CD4-positive, alpha-beta T cell treated with Interleukin-6 at 100 ng/mL for 8 hours (primary cell): ENCODE results near the gene RPS16.

Source experiments
- DNase-seq: peaks from one replicate; pipeline ENCODE4 v3.0.0-alpha.2; 2020; ENCODE audit warnings: mixed read lengths, low spot score

The RPS16 gene

DNA sequence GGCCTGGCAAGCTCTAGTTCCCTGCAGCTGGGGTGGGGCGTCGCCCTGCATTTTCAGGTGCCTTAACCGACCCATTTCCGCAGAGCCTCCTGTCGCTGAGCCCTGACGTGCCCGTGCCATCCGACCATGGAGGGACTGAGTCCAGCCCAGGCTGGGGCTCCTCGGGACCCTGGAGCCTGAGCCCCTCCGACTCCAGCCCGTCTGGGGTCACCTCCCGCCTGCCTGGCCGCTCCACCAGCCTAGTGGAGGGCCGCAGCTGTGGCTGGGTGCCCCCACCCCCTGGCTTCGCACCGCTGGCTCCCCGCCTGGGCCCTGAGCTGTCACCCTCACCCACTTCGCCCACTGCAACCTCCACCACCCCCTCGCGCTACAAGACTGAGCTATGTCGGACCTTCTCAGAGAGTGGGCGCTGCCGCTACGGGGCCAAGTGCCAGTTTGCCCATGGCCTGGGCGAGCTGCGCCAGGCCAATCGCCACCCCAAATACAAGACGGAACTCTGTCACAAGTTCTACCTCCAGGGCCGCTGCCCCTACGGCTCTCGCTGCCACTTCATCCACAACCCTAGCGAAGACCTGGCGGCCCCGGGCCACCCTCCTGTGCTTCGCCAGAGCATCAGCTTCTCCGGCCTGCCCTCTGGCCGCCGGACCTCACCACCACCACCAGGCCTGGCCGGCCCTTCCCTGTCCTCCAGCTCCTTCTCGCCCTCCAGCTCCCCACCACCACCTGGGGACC lies 27.9 kb downstream of the RPS16 start:
- peak; percentile 82 for DNase-seq

DNA sequence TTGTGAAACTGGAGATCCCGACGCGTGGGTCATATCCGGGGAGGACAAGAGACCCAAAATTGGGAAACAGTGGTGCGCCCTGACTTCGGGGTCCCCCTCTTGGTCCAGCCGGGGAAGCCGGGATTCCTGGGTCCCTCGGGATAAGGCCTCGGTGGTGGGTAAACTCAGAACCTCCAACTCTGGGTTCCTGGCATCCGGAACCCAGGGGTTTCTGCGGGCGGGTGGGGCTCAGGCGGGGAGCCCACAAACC lies 28.4 kb downstream of the RPS16 start:
- no peak for DNase-seq

DNA sequence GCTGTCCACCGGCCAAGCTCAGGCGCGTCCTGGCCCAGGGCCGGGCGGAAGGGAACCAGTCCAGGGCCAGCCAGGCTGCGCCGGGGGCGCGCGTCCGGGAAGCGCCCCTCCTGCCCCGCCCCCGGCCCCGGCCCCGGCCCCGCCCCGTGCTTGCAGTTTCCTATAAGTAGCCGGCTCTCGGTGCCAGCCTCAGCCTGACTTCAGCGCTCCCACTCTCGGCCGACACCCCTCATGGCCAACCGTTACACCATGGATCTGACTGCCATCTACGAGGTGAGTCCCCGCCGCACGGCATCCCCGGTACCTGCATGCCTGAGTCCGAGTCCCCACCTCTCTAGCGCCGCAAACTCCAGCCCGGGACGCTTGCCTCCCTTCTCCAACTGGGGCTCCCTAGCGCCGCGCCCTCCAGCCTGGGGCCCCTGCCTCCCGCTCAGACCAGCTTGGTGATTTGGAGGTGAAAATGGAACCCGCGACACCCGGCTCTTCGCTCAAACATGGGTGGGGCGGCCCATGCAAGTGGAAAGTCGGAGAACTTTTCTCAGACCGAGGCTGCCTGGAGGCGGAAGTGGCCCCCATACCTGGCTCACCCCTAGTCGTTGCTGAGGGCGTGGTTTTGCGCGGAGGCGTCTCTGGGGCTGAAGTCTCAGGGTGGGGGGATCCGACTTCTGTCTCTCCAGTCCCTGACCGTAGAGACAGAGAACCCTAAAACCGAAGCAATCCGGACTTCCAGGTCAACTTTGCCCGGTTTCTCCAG lies 28.9 kb downstream of the RPS16 start, which contains the start of gene ZFP36:
Gene ZFP36 (plus strand): TSS at position 192 of the 754 bp plus-strand sequence. CDS start 58 bp downstream, at position 250.
- peak; percentile 91 for DNase-seq

DNA sequence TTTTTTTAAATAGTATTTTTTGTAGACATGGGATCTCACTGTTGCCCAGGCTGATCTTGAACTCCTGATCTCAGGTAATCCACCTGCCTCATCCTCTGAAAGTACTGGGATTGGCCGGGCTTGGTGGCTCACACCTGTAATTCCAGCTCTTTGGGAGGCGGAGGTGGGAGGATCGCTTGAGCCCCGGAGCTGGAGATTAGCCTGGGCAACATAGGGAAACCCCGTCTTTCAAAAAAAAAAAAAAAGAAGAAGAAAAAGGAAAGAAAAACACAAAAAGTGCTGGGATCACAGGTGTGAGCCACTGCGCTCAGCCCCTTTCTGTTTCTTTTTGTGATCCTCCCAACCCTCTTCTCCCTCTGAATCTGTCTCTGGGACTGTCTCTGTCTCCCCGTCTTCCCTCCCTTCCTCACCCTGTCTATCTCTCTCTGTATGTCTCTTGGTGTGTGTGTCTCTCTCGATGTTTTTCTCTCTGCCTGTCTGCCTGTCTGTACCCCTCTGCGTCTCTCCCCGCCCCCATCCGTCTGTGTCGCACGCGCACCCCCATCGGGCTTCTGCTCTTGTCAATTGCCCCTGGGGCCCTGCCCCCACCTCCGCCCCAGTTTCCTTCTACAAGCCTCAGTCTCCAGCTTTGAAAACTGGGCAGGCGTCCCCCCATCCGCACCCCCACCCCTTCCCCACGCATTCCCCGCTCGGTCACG lies 29.6 kb downstream of the RPS16 start:
- DNase-seq: peak; percentile 95

DNA sequence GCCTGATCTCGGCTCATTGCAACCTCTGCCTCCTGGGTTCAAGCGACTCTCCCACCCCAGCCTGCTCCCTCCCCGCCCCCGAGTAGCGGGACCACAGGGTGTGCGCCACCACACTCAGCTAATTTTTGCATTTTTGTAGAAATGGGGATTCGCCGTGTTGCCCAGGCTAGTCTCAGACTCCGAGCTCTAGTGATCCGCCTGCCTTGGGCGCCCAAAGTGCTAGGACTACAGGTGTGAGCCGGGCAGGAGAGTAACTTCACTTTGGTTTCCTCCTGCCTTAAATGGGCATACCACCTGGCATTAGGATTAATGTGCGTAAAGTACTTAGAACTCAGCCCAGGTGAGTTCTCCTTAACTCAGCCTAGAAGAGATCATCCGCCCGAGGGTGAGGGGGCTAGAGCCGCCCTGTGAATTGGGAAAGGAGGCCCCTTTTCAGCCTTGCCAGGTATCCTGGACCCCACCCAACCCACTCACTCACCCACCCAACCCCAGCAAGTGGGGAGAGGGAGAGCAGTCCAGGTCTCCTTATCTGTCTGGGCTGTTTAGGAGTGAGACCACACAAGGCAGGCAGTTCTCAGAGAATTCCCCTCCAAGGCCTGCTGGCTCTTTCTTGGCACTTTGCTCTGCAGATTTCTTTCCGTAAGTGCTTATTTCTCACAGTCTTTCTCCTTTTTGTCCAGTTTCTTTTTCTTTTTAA lies 30.3 kb downstream of the RPS16 start:
- no peak for DNase-seq

DNA sequence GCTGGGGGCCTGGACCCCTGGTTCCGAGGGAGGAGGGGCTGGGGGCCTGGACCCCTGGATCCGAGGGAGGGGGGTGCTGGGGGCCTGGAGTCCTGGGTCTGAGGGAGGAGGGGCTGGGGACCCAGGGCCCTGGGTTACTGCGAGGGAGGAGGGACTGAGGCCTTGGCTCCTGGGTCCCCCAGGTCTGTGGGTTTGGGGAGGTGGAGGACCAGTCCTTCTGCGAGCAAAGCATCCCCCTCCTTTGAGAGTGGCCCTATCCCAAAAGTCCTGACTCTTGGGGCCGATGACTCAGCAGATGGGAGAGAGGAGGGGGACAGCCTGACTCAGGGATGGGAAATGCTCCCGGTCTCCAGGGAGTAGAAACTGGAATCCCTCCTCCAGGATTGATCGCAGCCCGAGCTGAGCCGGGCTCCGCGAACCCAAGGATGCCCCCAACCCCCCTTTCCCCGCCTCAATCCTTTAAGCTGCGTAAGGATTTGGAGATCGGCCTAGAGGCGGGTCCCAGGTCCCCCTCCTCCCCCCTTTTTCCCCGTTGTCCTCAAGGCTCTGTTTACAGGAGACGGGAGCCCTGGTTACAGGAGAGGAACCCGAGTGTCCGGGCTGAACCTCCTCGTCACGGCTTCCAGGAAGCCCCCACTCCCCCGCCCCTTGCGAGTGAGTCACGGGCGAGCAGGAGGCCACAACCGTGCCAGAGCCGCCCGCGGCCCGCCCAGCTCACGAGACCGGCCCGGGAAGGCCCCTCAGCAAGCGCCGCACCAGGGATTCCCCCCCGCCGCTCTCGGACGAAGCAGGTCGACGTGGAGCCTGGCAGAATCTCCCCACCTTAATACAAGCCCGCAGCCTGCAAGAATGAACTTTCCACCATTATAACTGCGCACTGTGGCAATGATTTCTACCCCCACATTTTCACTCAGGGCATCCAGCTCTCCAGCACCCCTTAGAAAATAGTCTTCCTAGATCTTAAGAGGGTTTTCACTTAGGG lies 32.1 kb downstream of the RPS16 start:
- peak; percentile 94 for DNase-seq

DNA sequence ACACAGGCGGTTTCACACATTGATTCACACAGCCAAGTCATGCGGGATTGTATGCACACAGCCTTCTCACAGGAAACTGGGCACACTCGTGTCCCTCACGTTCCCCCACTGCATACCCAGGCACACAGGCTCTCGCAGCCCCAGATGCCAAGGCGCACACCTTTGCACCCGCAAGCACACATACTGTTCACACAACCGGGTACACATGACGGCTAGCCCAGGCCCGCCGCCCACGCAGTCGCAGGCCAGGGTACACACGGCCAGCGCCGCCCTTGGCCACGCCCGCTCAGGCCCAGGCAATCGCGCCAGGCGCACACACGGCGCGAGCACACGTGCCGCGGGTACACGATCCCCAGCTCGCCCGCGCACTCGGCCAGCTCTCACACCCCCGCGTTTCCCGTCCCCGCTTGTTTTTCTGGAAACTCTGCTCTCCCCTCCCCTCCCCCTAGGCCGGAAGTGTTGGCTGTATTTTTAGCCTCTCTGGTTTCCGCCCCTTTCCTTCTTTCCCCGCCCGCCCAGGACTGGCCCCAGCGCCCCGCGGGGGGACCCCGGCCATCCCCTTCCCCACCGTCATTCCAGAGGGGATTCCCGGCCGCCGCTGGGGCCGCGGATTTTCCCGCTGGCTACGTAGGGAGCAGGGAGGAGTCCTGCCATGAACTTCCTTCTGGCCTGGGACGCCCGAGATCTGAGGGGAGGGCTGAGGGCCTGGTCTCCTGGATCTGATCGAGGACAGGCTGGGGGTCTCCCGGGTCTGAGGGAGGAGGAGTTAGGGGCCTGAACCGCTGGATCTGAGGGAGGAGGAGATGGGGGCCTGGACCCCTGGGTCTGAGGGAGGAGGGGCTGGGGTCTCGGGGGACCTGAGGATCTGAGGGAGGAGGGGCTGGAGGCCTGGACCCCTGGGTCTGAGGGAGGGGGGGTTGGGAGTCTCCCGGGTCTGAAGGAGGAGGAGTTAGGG lies 33.1 kb downstream of the RPS16 start:
- peak; percentile 87 for DNase-seq

DNA sequence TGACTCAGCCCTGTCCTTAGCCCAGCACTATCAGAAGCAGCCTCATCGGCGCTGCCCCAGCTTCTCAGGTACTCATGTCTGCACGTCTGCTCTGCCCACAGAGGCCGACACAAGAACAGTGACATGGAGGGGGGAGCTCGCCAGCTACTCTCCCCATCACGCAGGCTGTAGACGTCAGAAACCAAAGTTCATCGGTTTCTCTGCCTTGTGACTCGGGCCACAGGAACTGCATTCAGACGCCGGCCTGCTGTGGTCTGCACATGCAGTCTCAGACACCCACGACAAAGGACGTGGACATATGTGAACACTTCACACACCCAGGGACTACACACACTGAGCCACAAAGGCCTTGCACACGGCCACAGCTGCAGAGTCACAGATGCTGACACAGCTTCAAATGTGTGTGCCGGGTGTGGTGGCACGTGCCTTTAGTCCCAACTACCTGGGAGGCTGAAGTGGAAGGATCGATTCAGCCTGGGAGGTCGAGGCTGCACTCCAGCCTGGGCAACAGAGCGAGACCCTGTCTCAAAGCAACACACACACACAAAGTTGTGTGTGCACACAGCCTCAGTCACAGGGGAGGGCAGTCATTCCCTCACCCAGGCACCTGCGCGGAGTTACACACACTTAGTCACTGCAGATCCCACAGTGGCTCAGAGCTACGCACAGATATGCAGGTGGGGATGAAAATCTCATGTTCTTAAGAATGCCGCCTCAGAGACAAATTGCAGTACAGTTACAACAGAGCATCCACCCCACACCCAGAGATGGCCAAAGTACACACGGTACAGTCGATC lies 34.0 kb downstream of the RPS16 start:
- peak; percentile 86 for DNase-seq

DNA sequence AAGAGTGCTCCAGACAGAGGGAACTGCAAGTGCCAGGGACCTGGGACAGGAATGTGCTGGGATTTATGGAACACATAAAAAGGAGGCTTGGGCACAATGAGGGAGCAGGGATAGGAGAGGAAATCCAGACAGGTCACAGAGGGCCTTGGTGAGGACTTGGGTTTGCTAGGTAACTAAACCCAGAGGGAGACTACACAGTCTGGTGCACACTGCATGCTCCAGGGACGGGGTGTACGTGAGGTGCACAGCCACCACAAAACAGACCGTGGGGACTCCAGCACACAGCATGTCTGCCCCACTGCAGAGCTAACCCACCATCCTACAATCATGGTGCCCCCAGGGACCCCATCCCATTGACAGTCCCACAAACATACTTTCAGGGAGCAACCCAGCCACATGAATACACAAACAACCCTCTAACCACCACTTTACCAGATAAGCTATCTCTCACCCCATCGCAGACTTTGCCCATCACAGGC lies 34.6 kb downstream of the RPS16 start:
- no peak for DNase-seq

DNA sequence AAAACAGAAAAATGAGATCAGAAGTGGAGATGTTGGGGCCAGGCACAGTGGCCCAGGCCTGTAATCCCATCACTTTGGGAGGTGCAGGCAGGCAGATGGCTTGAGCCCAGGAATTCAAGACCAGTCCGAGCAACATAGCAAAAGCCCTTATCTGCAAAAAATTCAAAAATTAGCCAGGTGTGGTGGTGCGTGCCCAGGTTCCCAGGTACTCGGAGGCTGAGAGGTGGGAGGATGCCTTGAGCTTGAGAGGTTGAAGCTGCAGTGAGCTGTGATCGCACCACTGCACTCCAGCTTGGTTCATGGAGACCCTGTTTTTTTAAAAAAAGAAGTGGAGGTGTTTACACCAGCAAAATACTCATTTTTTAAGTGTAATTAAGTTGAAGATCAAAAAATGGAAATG lies 35.7 kb downstream of the RPS16 start:
- no peak for DNase-seq

DNA sequence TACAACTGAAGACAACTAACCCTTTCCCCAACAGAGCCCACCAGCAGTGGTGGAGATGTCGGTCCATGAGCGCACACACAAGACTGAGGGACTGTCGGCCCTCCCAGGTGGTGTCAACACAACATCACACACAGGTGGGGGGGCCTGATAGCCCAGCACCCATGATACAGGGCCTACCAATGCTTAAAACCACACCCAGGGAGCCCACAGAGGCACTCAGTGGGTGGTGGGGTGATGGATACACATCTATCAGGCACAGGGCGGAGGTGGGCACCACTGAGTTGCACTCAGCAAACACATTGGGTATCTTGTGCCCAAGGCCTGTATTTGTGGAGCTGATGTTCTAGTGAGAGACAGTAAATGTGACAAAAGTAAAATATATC lies 36.1 kb downstream of the RPS16 start:
- no peak for DNase-seq

DNA sequence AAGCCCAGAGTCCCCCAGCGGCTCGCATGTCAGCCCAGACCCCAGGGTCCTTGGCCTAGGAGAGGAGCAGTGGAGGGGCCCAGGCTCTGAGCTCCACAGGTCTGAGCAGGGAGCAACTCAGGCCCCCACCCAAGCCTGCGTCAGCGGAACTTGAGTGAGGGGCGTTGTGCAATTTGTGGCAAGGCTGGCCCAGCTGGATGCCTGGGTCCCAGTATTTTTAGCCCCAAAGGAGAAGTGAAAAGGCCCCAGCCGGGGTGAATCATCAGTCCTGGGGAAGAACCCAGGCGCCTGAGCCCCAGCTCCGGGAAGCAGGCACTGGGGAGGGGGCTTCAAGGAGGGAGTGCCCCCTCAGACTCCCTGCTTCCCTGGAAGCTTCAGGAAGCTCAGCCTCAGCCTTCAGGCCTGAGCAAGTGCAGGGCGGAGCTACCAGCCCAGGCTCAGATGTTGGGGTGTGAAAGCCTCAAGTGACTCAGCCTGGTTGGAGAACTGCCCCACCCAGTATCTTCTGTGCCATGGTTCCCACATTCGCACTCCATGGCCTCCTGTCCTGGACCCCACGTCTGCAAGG lies 37.4 kb downstream of the RPS16 start:
- peak; percentile 61 for DNase-seq

DNA sequence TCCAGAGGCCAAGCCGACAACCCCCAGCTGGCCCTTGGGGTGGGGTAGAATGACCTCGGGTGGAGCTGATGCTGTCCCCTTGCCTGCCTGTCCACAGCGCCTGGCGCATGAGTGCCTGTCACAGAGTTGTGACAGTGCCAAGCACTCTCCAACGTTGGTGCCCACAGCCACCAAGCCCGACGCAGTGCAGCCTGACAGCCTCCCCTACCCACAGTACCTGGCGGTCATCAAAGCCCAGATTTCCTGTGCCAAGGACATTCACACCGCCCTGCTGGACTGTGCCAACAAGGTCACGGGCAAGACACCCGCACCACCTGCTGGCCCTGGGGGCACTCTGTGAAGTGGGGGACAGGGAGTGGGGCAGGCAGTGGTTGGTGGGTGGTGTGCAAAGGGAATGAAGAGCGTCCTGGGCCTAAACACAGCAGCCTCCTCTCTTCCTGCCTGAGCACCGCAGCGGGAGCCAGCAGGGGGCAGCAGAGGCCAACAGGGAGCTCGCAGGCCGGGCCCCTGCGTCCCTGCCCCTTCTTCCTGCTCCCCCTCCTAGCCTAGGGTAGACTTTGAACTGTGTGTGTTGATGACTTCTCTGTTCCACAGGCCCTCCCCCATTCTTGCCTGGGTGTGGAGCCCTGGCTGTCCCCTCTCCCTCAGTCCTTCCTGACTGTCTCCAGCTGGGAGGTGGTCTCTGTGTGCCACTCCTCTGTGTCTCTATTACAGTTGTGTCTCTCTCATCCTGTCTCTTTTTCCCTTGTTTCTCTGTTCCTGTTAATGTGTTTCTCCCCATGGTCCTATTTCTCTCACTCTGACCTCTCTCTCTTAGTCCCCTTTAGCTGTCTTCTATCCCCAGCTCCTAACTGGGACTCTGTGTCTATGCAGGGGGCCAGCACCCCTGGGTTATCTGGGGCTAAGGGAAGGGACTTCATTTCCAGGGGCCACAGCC lies 38.1 kb downstream of the RPS16 start:
- DNase-seq: peak; percentile 94

DNA sequence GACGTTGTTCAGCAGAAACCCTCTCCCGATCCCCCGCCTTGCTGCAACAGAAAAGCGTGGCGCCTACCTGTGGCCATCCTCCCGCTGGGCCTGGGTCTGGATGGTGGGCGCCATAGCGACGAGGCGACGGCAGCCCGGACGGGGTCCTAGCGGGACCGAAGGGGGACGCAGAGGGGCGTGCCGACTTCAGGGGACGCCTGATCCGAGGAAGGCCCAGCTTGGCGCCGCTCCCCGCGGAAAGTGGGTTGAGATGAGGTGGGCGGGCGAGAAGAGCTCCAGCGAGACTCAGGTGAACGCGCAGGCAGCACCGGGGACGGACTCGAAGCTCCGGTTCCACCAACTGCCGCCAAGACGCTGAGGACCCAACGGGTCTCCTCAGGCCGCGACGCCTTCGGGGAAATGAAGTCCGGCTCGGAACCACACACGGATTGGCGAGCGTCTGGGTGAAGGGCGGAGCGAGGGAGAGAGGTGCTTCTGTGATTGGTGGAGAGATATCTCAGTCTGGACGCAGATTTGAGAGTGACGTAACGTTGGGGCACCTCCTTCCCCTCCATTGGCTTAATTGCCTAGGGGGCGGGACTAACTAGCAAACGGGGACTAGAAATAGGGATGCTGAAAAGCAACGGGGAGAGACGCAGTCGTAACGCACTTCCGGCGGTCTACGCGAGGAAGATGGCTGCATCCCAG lies 44.9 kb downstream of the RPS16 start, which contains the start of the genes MED29 and PAF1:
Gene MED29 (plus strand): TSS at position 628 of the 687 bp plus-strand sequence. CDS start 45 bp downstream, at position 673.
Gene PAF1 (minus strand): TSS at position 356 of the 687 bp plus-strand sequence. CDS start 242 bp downstream, at position 114.
- peak; percentile 99 for DNase-seq

DNA sequence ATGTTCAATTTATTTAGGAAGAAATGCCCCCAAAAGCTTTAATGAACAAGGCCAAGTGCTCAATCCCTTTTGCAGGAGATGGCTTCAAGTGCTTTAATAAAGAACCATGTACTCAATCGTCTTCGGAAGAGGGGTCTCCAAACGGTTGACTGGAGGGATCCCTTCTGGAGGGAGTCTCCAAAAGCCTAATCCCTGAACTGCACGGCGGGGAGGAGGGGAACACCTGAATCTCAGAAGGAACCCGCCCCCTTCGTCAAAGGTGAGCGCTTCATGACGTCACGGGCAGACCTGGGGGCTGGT lies 45.3 kb downstream of the RPS16 start:
- DNase-seq: peak; percentile 71

DNA sequence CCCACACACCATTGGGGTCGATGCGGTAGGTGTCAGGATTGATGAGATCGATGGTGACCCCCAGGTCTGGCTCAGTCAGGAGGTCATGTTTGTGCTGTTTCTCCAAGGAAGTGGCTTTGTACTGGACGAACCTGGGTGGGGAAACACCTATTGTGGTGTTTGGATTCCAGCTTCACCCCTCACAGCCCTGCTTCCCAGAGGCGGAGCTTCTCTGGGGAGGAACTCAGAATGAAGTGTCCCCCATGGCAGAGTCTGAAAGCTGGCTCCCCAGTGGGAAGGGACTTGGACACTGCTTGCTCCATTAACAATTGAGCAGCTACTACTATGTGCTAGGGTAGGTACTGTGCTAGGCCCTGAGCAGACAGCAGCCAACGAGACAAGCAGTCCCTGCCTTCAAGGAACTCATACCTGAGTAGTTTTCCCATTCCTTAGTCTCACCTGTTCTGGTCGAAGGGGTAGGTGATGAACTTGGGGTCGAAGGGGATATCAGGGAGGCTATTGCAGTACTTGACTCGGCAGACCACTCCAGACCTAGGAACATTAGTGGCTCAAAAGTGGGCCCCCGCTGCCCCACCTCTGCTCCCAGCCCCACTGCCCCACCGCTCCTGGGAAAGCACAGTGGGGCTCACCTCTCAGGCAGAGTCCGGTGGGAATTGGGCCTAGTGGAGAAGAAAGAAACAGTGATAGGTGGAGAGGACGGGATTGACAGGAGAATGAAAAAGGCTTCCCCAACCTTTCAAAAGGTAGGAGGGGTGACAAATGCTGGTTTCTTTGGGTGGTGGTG lies 45.9 kb downstream of the RPS16 start:
- DNase-seq: no peak
